Lower leg skin (tissue), 3 donors: ENCODE data around the gene ZNF485.

ENCODE experiments used
- CTCF ChIP-seq, 3 donors: fragments of 450-650 bp; IDR thresholded peaks; one replicate each; pipeline ENCODE4 v1.5.1; 2016; ENCODE audit warnings: antibody characterized with exemption in 3 of 3, mild to moderate bottlenecking in 3 of 3, moderate library complexity in 2 of 3
- POLR2A ChIP-seq, 2 donors: fragments of 450-650 bp; IDR thresholded peaks; one replicate each; pipeline ENCODE4 v1.6.1; 2016 to 2017; ENCODE audit warnings: antibody characterized with exemption in 2 of 2, mild to moderate bottlenecking in 1 of 2, moderate library complexity in 1 of 2

GRCh38 chr10:43574906-43575305 lies 31.3 kb upstream of the ZNF485 start:
- no peak for TF ChIP-seq CTCF (IDR thresholded peaks at IDR 0.05)
- no peak for TF ChIP-seq POLR2A (IDR thresholded peaks at IDR 0.05)
